Neural progenitor cell (in vitro differentiated cells): ENCODE results near the gene CISD1. TPM values are rescaled to one million over a fixed set of nuclear protein-coding genes. Genes with fewer than 3 reads are reported as not detected.

ENCODE experiments used
- DNase-seq: peaks from one replicate; pipeline ENCODE4 v3.0.0-alpha.2; 2016; ENCODE audit warnings: low spot score
- H2AFZ ChIP-seq: fragments of 200-600 bp; sonication (generic); replicated peaks from 2 replicates; pipeline ENCODE4 v1.6.1; 2016; ENCODE audit warnings: antibody characterized with exemption
- H3F3A ChIP-seq: fragments of 200-600 bp; sonication (generic); 2 replicates; pipeline ENCODE4 v1.6.1; 2016; ENCODE audit warnings: antibody characterized with exemption, low read depth
- H3K27ac ChIP-seq: fragments of 200-600 bp; sonication (generic); 2 replicates; pipeline ENCODE4 v1.5.1; 2016; ENCODE audit warnings: mild to moderate bottlenecking
- H3K27me3 ChIP-seq: fragments of 200-600 bp; sonication (generic); 2 replicates; pipeline ENCODE4 v1.6.1; 2016; ENCODE audit warnings: mild to moderate bottlenecking, moderate library complexity
- H3K36me3 ChIP-seq: fragments of 200-600 bp; sonication (generic); 2 replicates; pipeline ENCODE4 v1.5.1; 2016
- H3K4me1 ChIP-seq: fragments of 200-600 bp; sonication (generic); 2 replicates; pipeline ENCODE4 v1.6.1; 2016; ENCODE audit warnings: mixed run types
- H3K4me2 ChIP-seq: fragments of 200-600 bp; sonication (generic); 2 replicates; pipeline ENCODE4 v1.6.1; 2016
- H3K4me3 ChIP-seq: fragments of 200-600 bp; sonication (generic); 2 replicates; pipeline ENCODE4 v1.5.1; 2016
- H3K79me2 ChIP-seq: fragments of 200-600 bp; sonication (generic); 2 replicates; pipeline ENCODE4 v1.6.1; 2016; ENCODE audit warnings: low read depth
- H3K9ac ChIP-seq: fragments of 200-600 bp; sonication (generic); 2 replicates; pipeline ENCODE4 v1.6.1; 2016
- H3K9me3 ChIP-seq: fragments of 200-600 bp; sonication (generic); 2 replicates; pipeline ENCODE4 v1.5.1; 2016; ENCODE audit warnings: low read depth
- H4K20me1 ChIP-seq: fragments of 200-600 bp; sonication (generic); 2 replicates; pipeline ENCODE4 v1.6.1; 2016; ENCODE audit warnings: low read depth
- H3K27ac Mint-ChIP-seq: 3 replicates; pipeline ENCODE4 v1.8.0; 2021; ENCODE audit warnings: mixed read lengths
- H3K27me3 Mint-ChIP-seq: 2 replicates; pipeline ENCODE4 v1.8.0; 2022; ENCODE audit warnings: low read depth, mild to moderate bottlenecking, inconsistent platforms, moderate library complexity, mixed read lengths; ENCODE audit not compliant: insufficient read depth
- H3K36me3 Mint-ChIP-seq: 3 replicates; pipeline ENCODE4 v1.8.0; 2021; ENCODE audit warnings: mixed read lengths
- H3K4me1 Mint-ChIP-seq: 3 replicates; pipeline ENCODE4 v1.8.0; 2021; ENCODE audit warnings: mixed read lengths
- H3K4me3 Mint-ChIP-seq: 3 replicates; pipeline ENCODE4 v1.8.0; 2021; ENCODE audit warnings: mild to moderate bottlenecking, moderate library complexity, mixed read lengths
- H3K9me3 Mint-ChIP-seq: 3 replicates; pipeline ENCODE4 v1.8.0; 2020; ENCODE audit warnings: mixed read lengths
- EZH2 ChIP-seq: fragments of 200-600 bp; sonication (generic); IDR thresholded peaks from 2 replicates; pipeline ENCODE4 v1.6.1; 2017; ENCODE audit warnings: antibody characterized with exemption, mild to moderate bottlenecking, moderate library complexity
- EZH2phosphoT487 ChIP-seq: fragments of 200-600 bp; sonication (generic); IDR thresholded peaks from 2 replicates; pipeline ENCODE4 v1.6.1; 2017; ENCODE audit warnings: antibody characterized with exemption
- total RNA-seq: library from RNA; depleted of rRNA; stranded (reverse); fragments of >200 nt; gene quantifications from 2 replicates; pipeline ENCODE4 v1.2.3, GENCODE V29; 2015; ENCODE audit warnings: low replicate concordance
- TF ChIP-seq, protein P1 (sequence below): fragments of 200-600 bp; sonication (generic); IDR thresholded peaks from 2 replicates; pipeline ENCODE4 v1.5.1; 2017; ENCODE audit warnings: antibody characterized with exemption, mild to moderate bottlenecking

The CISD1 gene
- total RNA-seq, 1 donor from 2014 or later, result 27.6 TPM

DNA sequence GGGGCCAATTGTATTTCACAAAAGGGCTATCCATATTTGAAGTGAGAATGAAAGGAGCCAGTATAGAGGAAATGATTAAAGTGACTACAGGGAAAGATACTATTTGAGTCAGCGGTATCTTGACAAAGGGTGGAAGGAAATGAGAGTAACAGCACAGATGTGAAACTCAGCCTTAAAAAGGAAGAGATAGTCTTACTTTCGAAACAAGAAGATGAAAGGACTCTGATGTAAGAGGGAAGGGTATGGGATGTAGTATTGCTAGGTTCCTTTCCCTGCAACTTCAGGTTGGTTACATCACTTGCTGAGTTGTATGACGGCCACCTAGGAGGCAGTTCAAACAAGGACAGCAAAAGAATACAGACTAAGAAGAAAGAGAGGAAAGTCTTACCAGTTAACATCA lies 13.7 kb downstream of the CISD1 start:
- no peaks in the 10 kb centered on the region for H3K27me3 Mint-ChIP-seq
- H3K4me3 Mint-ChIP-seq, result no peak overlapping the region
- Histone ChIP-seq H3K27ac (no peak overlapping the region), H2AFZ (no peak overlapping the region), H3K36me3 (no peaks in the 10 kb centered on the region), H3K9me3 (no peaks in the 10 kb centered on the region), H3K4me2 (no peak overlapping the region), H3K9ac (no peak overlapping the region), H4K20me1 (no peaks in the 10 kb centered on the region), H3K4me1 (no peaks in the 10 kb centered on the region), H3K27me3 (no peaks in the 10 kb centered on the region), H3K4me3 (no peak overlapping the region), H3K79me2 (no peaks in the 10 kb centered on the region), H3F3A (no peaks in the 10 kb centered on the region)
- H3K4me1 Mint-ChIP-seq, result no peaks in the 10 kb centered on the region
- TF ChIP-seq, protein P1, sequence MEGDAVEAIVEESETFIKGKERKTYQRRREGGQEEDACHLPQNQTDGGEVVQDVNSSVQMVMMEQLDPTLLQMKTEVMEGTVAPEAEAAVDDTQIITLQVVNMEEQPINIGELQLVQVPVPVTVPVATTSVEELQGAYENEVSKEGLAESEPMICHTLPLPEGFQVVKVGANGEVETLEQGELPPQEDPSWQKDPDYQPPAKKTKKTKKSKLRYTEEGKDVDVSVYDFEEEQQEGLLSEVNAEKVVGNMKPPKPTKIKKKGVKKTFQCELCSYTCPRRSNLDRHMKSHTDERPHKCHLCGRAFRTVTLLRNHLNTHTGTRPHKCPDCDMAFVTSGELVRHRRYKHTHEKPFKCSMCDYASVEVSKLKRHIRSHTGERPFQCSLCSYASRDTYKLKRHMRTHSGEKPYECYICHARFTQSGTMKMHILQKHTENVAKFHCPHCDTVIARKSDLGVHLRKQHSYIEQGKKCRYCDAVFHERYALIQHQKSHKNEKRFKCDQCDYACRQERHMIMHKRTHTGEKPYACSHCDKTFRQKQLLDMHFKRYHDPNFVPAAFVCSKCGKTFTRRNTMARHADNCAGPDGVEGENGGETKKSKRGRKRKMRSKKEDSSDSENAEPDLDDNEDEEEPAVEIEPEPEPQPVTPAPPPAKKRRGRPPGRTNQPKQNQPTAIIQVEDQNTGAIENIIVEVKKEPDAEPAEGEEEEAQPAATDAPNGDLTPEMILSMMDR, result no peak
- TF ChIP-seq EZH2 (no peak), EZH2phosphoT487 (no peak)
- H3K27ac Mint-ChIP-seq, result no peak overlapping the region
- H3K9me3 Mint-ChIP-seq, result no peaks in the 10 kb centered on the region
- H3K36me3 Mint-ChIP-seq, result peaks cover 4% of the 10 kb centered on the region
- DNase-seq, result no peak

DNA sequence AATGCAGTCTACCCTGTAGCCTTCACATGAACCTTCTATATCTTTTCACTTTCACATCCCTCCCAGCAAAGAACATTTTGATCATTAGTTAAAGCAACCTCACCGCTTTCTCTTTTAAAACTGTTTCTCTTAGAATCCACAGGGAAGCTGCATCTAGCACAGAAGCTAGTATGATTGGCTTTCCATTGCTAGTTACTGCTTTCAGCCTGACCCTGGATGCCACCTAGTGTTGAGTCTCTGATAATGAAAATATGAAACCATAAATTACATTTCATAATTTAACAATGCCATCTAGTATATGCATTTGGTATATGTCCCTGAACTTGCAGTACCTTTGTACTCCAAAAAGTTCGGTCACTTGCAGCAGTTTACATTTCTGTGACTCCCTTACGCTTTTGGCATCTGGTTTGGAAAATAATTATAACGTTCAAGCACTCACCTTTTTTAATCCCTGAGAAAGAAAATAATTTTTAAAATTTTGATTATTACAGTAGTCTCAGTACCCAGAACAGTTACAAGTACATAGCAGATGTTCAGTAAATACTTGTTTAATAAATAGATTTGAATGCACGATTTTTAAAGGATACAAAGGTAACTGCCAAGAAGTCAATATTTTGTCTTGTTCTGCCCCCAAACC lies 22.7 kb downstream of the CISD1 start:
- H3K9me3 ChIP-seq, result no peaks in the 10 kb centered on the region
- H3K36me3 Mint-ChIP-seq, result peaks cover 1% of the 10 kb centered on the region
- H3K27ac Mint-ChIP-seq, result no peak overlapping the region

DNA sequence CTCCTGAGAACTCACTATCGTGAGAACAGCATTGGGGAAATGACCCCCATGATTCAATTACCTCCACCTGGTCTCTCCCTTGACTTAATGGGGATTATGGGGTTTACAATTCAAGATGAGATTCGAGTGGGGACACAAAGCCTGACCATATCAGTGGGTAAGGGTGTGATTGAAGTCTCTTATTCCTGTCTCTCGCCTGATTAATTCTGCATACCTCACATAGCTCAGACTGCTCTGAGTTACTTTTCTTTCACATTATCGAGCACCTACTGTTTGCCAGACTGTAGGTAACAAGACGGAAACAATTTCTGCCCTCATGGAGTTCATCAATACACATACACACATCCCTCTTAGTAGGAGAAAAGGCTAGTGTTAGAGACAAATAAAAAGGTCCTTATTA lies 25.0 kb downstream of the CISD1 start:
- no peaks in the 10 kb centered on the region for H4K20me1 ChIP-seq
- H3K4me3 ChIP-seq, result no peak overlapping the region
- no peaks in the 10 kb centered on the region for H3K9me3 ChIP-seq
- H3K36me3 Mint-ChIP-seq, result peaks cover 1% of the 10 kb centered on the region
- H3K79me2 ChIP-seq, result no peaks in the 10 kb centered on the region
- H3F3A ChIP-seq, result no peaks in the 10 kb centered on the region
- peaks cover 2% of the 10 kb centered on the region for H3K27me3 Mint-ChIP-seq
- no peaks in the 10 kb centered on the region for H3K9me3 Mint-ChIP-seq
- H3K27ac ChIP-seq, result no peak overlapping the region
- H3K36me3 ChIP-seq, result no peaks in the 10 kb centered on the region
- H3K4me3 Mint-ChIP-seq, result no peak overlapping the region
- no peaks in the 10 kb centered on the region for H3K4me1 ChIP-seq
- H3K27me3 ChIP-seq, result no peaks in the 10 kb centered on the region
- TF ChIP-seq EZH2phosphoT487 (no peak), EZH2 (no peak)
- TF ChIP-seq, protein P1, result no peak
- peak; percentile 39 for DNase-seq
- no peak overlapping the region for H3K9ac ChIP-seq
- H3K4me2 ChIP-seq, result no peak overlapping the region
- H3K27ac Mint-ChIP-seq, result no peak overlapping the region
- H3K4me1 Mint-ChIP-seq, result no peaks in the 10 kb centered on the region
- H2AFZ ChIP-seq, result no peak overlapping the region

More for the DNA sequence above, 22.7 kb downstream of the CISD1 start:
- H3K4me3 ChIP-seq, result no peak overlapping the region
- H3K27me3 ChIP-seq, result no peaks in the 10 kb centered on the region
- Mint-ChIP-seq H3K9me3 (no peaks in the 10 kb centered on the region), H3K4me1 (no peaks in the 10 kb centered on the region), H3K4me3 (no peak overlapping the region), H3K27me3 (peaks cover 2% of the 10 kb centered on the region)
- H3K79me2 ChIP-seq, result no peaks in the 10 kb centered on the region
- no peak overlapping the region for H3K27ac ChIP-seq
- no peaks in the 10 kb centered on the region for H3F3A ChIP-seq
- no peak for TF ChIP-seq EZH2
- TF ChIP-seq, protein P1, result peak; percentile 56
- no peak overlapping the region for H2AFZ ChIP-seq
- H3K4me1 ChIP-seq, result no peaks in the 10 kb centered on the region
- H3K4me2 ChIP-seq, result no peak overlapping the region
- DNase-seq, result peak; percentile 17
- no peaks in the 10 kb centered on the region for H4K20me1 ChIP-seq
- no peaks in the 10 kb centered on the region for H3K36me3 ChIP-seq
- H3K9ac ChIP-seq, result no peak overlapping the region
